PC-3 (cell line): ENCODE results near the gene NFATC2. TPM values are rescaled to one million over a fixed set of nuclear protein-coding genes. Genes with fewer than 3 reads are reported as not detected.

Experiments
- ATAC-seq: fragments of 200-7000 bp; cut with Tn5 transposase; 2 replicates; pipeline ENCODE4 v1.9.1; 2020; ENCODE audit warnings: mild to moderate bottlenecking, moderate library complexity
- BruUV-seq: library from RNA; stranded (reverse); fragments of 400-500 nt; replicated peaks from 2 replicates; lab custom pipeline; 2021; lab: Mats Ljungman, UMichigan
- CTCF ChIA-PET: fragments of 300-600 bp; sonication (Branson Sonifier 250); formaldehyde crosslinking; loops from one replicate; lab custom pipeline; 2022; ENCODE audit warnings: antibody characterized with exemption; lab: Charles Lee
- POLR2A ChIA-PET: fragments of 300-600 bp; sonication (Branson Sonifier 250); formaldehyde crosslinking; loops from one replicate; lab custom pipeline; 2022; ENCODE audit warnings: antibody characterized with exemption; ENCODE audit not compliant: unreplicated experiment; lab: Charles Lee
- DNase-seq: peaks from one replicate; pipeline ENCODE4 v3.0.0-alpha.2; 2015
- H2AFZ ChIP-seq: fragments of 300-600 bp; sonication (generic); 2 replicates; pipeline ENCODE4 v1.6.0; 2016; ENCODE audit warnings: antibody characterized with exemption, low read length
- H3F3A ChIP-seq: fragments of 300-600 bp; sonication (generic); one replicate; pipeline ENCODE4 v1.6.0; 2017; ENCODE audit warnings: antibody characterized with exemption, low read length, control low read depth, mild to moderate bottlenecking; ENCODE audit not compliant: unreplicated experiment
- H3K27ac ChIP-seq: fragments of 300-600 bp; sonication (generic); 2 replicates; pipeline ENCODE4 v1.5.1; 2016; ENCODE audit warnings: mild to moderate bottlenecking, low read length
- H3K27me3 ChIP-seq: fragments of 300-600 bp; sonication (generic); 2 replicates; pipeline ENCODE4 v1.6.1; 2016; ENCODE audit warnings: low read length, mixed read lengths
- H3K36me3 ChIP-seq: fragments of 300-600 bp; sonication (generic); 2 replicates; pipeline ENCODE4 v1.6.1; 2016; ENCODE audit warnings: low read depth, mixed run types, low read length, mixed read lengths
- H3K4me1 ChIP-seq: fragments of 300-600 bp; sonication (generic); 2 replicates; pipeline ENCODE4 v1.5.1; 2016; ENCODE audit warnings: low read length; ENCODE audit not compliant: insufficient read depth
- H3K4me2 ChIP-seq: fragments of 300-600 bp; sonication (generic); 2 replicates; pipeline ENCODE4 v1.6.0; 2016; ENCODE audit warnings: low read length
- H3K4me3 ChIP-seq: fragments of 300-600 bp; sonication (generic); 2 replicates; pipeline ENCODE4 v1.5.1; 2016; ENCODE audit warnings: mild to moderate bottlenecking, low read length, mixed read lengths
- H3K79me2 ChIP-seq: fragments of 300-600 bp; sonication (generic); 2 replicates; pipeline ENCODE4 v1.6.1; 2017; ENCODE audit warnings: low read length, mixed read lengths
- H3K9ac ChIP-seq: fragments of 300-600 bp; sonication (generic); 2 replicates; pipeline ENCODE4 v1.6.0; 2016; ENCODE audit warnings: mild to moderate bottlenecking, low read length
- H3K9me2 ChIP-seq: fragments of 300-600 bp; sonication (generic); replicated peaks from 2 replicates; pipeline ENCODE4 v1.6.1; 2016; ENCODE audit warnings: mixed run types, low read length, mixed read lengths
- H3K9me3 ChIP-seq: fragments of 300-600 bp; sonication (generic); 2 replicates; pipeline ENCODE4 v1.6.1; 2016; ENCODE audit warnings: low read length, mixed read lengths
- H4K20me1 ChIP-seq: fragments of 300-600 bp; sonication (generic); 2 replicates; pipeline ENCODE4 v1.6.1; 2016; ENCODE audit warnings: low read length, mixed read lengths
- CTCF ChIP-seq: fragments of 300-600 bp; sonication (generic); conservative IDR thresholded peaks from 2 replicates; pipeline ENCODE4 v1.5.1; 2017; ENCODE audit warnings: antibody characterized with exemption, low read depth, mild to moderate bottlenecking, low read length
- EZH2 ChIP-seq: fragments of 300-600 bp; sonication (generic); IDR thresholded peaks from one replicate; pipeline ENCODE4 v1.6.1; 2017; ENCODE audit warnings: antibody characterized with exemption, mild to moderate bottlenecking, low read length; ENCODE audit not compliant: unreplicated experiment
- EZH2phosphoT487 ChIP-seq: fragments of 300-600 bp; sonication (generic); IDR thresholded peaks from 2 replicates; pipeline ENCODE4 v1.6.1; 2018; ENCODE audit warnings: mild to moderate bottlenecking, antibody characterized with exemption, low read length, borderline replicate concordance
- intact Hi-C: fragments of 100-400 bp; cut with micrococcal nuclease; formaldehyde crosslinking; loops from 2 replicates; pipeline ENCODE4 v1.9.0; 2023
- total RNA-seq: library from RNA; depleted of rRNA; stranded (reverse); fragments of >200 nt; gene quantifications from 2 replicates; pipeline ENCODE4 v1.2.3, GENCODE V29; 2014

The NFATC2 gene
- total RNA-seq, 1 experiment from 2014 or later: 12.9 TPM

- BruUV-seq: no TSS peak
- H3F3A ChIP-seq: peaks cover 9% of the 10 kb centered on the region
- no peak for ATAC-seq
- peaks cover 24% of the 10 kb centered on the region for H3K4me1 ChIP-seq
- no peak overlapping the region for H3K4me2 ChIP-seq
- ChIA-PET POLR2A (no interaction called here), CTCF (interaction anchor here (0.7 kb wide), 1 partner anchor 13 kb away, joined by 3 read pairs; no protein-coding TSS in a partner anchor)
- H3K9me3 ChIP-seq: no peaks in the 10 kb centered on the region
- no peaks in the 10 kb centered on the region for H4K20me1 ChIP-seq
- no peak for TF ChIP-seq EZH2
- no peak for TF ChIP-seq EZH2phosphoT487
- no peak for TF ChIP-seq CTCF
- DNase-seq: no peak
- H3K9me2 ChIP-seq: no peaks in the 10 kb centered on the region
- H3K27me3 ChIP-seq: no peaks in the 10 kb centered on the region
- intact Hi-C loops: loop anchor here (5.0 kb wide), 1 partner anchor 73 kb away; no protein-coding TSS in a partner anchor
- no peak overlapping the region for H3K27ac ChIP-seq
- no peak overlapping the region for H2AFZ ChIP-seq
- no peaks in the 10 kb centered on the region for H3K79me2 ChIP-seq
- peaks cover 6% of the 10 kb centered on the region; the same call in 1 of the 2 replicates for H3K36me3 ChIP-seq
- no peak overlapping the region for H3K4me3 ChIP-seq
- H3K9ac ChIP-seq: no peak overlapping the region
Observed at GRCh38 chr20:51458751-51459439, 83.6 kb downstream of the NFATC2 start.

- peak overlapping the region; percentile 71 for H3K4me2 ChIP-seq
- H3K27ac ChIP-seq: peak overlapping the region; percentile 91
- no peaks in the 10 kb centered on the region for H3K79me2 ChIP-seq
- POLR2A ChIA-PET: interaction anchor here (0.7 to 1.2 kb wide), 4 partner anchors 10 to 217 kb away, joined by 3 to 10 read pairs (median 6); no protein-coding TSS in a partner anchor
- H3K9me3 ChIP-seq: no peaks in the 10 kb centered on the region
- peaks cover 7% of the 10 kb centered on the region; the same call in 1 of the 2 replicates for H3K36me3 ChIP-seq
- peaks cover 24% of the 10 kb centered on the region for H3K4me1 ChIP-seq
- TF ChIP-seq EZH2 (no peak), EZH2phosphoT487 (no peak), CTCF (no peak)
- 0 out of 2 replicates have a peak overlapping the region, but pooled peaks have one; percentile 6 for H2AFZ ChIP-seq
- DNase-seq (no peak), ATAC-seq (0 out of 2 replicates have a peak, but pooled peaks have one; percentile 0)
- CTCF ChIA-PET: interaction anchor here (0.6 to 1.1 kb wide), 6 partner anchors 74 to 809 kb away, joined by 3 to 20 read pairs (median 4); partner anchors contain the start of gene NFATC2
- H3F3A ChIP-seq: peaks cover 9% of the 10 kb centered on the region
- no TSS peak for BruUV-seq
- peak overlapping the region; percentile 81 for H3K9ac ChIP-seq
- no peaks in the 10 kb centered on the region for H4K20me1 ChIP-seq
- no peaks in the 10 kb centered on the region for H3K9me2 ChIP-seq
- peak overlapping the region; percentile 55; the same call in 1 of the 2 replicates for H3K4me3 ChIP-seq
- no peaks in the 10 kb centered on the region for H3K27me3 ChIP-seq
- intact Hi-C loops: loop anchor here (2.0 to 5.0 kb wide), 3 partner anchors 31 to 105 kb away; no protein-coding TSS in a partner anchor
Observed at GRCh38 chr20:51457533-51457932, 85.0 kb downstream of the NFATC2 start.
